Measurements from ENCODE around the gene GTF2IRD1.

DNA sequence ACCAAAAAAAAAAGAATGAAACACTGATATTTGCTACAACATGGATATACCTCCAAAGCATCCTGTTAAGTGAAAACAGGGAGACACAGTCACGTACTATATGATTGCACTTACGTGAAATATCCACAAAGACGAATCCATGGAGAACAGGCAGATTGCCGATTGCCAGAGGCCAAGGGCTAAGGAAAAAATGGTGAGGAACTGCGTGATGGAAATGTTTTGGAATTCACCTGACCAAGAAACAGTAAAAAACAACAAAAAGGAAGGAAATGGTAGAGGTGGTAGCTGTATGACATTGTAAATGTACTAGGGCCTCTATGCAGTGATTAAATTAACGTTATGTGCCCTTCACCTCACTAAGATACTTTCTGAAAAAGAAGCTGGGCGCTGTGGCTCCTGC is 44.1 kb upstream of the GTF2IRD1 start:
- TF ChIP-seq, protein P1, sequence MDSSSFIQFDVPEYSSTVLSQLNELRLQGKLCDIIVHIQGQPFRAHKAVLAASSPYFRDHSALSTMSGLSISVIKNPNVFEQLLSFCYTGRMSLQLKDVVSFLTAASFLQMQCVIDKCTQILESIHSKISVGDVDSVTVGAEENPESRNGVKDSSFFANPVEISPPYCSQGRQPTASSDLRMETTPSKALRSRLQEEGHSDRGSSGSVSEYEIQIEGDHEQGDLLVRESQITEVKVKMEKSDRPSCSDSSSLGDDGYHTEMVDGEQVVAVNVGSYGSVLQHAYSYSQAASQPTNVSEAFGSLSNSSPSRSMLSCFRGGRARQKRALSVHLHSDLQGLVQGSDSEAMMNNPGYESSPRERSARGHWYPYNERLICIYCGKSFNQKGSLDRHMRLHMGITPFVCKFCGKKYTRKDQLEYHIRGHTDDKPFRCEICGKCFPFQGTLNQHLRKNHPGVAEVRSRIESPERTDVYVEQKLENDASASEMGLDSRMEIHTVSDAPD (CRISPR knock-in tag; IDR thresholded peaks at IDR 0.05): no peak
- TF ChIP-seq, protein P2, sequence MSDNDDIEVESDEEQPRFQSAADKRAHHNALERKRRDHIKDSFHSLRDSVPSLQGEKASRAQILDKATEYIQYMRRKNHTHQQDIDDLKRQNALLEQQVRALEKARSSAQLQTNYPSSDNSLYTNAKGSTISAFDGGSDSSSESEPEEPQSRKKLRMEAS (IDR thresholded peaks at IDR 0.05): no peak
